HG03064 (cell line): ENCODE measurements around the gene C1orf116.

Source experiments
- ATAC-seq: cut with Tn5 transposase; IDR thresholded peaks from one replicate; pipeline ENCODE4 v1.9.1; 2021; ENCODE audit warnings: low read depth; ENCODE audit not compliant: unreplicated experiment

Gene C1orf116

GRCh38 chr1:207001492-207002245 lies 30.9 kb downstream of the C1orf116 start:
- no peak for ATAC-seq

GRCh38 chr1:207000651-207001291 lies 31.8 kb downstream of the C1orf116 start:
- ATAC-seq: no peak

DNA sequence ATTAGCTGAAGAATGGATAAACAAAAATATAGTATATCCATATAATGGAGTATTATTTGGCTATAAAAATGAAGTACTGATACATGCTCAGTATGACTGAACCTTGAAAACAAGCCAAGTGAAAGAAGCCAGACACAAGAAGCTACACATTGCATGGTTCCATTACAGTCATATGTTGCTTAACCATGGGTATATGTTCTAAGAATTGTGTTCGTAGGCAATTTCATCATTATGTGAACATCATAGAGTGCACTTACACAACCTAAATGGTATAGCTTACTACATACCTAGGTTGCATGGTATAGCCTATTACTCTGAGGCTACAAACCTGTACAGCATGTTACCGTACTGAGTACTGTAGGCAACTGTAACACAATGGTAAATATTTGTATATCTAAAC lies 33.7 kb downstream of the C1orf116 start:
- ATAC-seq: no peak

GRCh38 chr1:206992790-206993189 lies 39.8 kb downstream of the C1orf116 start:
- ATAC-seq: no peak

GRCh38 chr1:206987873-206988272 lies 44.7 kb downstream of the C1orf116 start:
- no peak for ATAC-seq

- no peak for ATAC-seq
Observed at GRCh38 chr1:206986885-206987284, 45.7 kb downstream of the C1orf116 start.

- ATAC-seq: no peak
Observed at GRCh38 chr1:206986402-206986801, 46.2 kb downstream of the C1orf116 start.

- ATAC-seq: no peak
Observed at GRCh38 chr1:206985162-206985749, 47.3 kb downstream of the C1orf116 start.

DNA sequence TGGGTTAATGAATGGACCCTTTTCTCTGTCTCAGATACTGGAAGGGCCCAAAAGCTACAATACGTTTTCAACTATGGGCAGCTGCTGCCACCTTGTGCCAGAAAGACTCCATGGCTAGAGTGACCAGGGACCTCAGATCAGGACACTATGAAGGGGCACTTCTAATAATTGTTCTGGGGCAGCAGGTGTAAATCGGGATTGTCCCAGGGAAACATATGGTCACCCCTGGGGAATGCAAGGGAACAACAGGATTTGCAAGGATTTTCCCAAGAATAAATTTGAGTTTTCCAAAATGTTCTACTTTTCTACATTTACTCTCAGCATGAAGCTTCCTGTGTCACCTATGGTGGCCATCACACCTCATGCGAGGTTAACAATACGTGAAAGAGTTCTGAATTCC lies 50.3 kb downstream of the C1orf116 start:
- ATAC-seq: no peak

DNA sequence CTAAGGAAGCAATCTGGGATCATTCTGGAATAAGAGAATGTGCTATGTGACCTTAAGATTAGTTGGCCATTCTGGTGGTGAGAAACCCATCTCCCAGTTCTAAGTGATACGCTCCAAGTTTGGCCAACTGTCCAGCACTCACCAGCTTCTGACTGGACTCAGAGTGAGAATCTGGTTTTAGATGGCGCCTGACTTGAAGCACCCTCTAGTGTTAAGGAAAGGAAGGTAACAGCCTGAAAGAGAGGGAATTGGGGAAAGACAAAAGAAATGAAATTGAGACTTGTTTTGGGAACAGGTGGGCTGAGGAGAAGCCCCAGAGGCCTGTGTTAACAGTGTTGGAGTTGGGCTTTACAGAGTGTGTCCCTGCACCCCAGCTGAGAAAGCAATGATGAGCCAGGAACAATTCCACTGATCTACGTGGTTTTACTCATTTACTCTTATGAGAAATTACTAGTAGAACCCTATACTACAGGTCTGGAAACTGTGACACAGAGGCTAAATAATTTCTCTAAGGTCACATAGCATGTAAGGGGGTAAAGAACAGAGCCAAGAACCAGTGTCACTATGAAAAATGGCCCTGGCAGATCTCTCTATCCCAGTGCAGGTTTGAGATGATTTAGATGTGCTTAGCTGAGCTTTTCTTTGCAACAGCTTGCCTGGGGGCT lies 53.0 kb downstream of the C1orf116 start:
- ATAC-seq: no peak

DNA sequence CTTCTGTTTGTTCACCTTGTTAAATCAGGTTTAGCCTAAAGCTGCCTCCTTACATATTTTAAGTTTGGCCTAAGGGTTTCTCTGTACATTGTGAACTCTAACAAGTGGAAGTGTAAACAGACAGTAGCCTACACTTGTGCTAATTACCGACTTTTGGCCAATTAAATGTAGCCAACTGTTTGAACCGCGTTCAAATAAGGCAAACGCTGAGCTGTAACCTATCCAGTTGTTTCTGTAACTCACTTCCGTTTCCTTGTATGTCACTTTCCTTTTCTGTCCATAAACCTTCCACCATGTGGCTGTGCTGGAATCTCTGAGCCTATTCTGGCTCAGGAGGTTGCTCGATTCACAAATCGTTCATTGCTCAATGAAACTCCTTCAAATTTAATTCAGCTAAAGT lies 54.3 kb downstream of the C1orf116 start:
- ATAC-seq: no peak

DNA sequence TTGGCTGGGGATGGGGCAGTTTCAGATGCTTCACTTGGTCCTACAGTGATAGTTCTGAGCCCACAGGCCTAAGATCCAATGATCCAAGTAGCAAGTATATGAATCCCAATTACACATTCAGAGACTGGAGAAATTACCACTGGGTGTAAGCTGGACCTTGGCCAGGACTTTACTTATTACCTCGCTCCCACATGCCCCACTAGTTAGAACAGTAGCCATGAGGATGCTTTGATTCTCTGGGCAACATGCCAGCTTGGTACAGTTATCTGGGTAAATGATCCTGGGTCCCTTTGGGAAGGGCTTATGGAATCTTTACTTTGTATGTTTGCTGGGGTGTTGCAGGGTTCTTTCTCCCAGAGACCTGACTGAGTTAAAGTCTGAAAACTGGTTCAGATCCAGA lies 57.2 kb downstream of the C1orf116 start:
- ATAC-seq: no peak

DNA sequence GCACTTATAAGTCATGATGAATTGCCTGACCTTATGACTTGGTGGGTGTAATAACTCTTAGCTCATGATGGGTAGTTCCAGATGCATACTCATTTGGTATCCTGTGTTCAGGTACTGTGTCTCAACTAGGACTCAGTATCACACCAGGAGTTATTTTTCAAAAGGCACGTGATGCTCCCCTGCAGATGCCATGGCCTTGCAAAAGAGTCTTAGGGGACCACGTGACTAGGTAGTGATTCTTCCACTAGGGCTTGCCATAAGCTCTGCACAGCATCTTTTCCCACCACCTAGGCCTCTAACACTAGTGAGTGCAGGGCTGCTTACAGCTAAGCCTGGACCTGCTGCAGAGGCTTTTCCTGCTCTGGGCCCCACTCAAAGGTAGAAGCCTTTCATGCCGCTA lies 58.4 kb downstream of the C1orf116 start:
- ATAC-seq: no peak

GRCh38 chr1:206972728-206973127 lies 59.8 kb downstream of the C1orf116 start:
- ATAC-seq: no peak

DNA sequence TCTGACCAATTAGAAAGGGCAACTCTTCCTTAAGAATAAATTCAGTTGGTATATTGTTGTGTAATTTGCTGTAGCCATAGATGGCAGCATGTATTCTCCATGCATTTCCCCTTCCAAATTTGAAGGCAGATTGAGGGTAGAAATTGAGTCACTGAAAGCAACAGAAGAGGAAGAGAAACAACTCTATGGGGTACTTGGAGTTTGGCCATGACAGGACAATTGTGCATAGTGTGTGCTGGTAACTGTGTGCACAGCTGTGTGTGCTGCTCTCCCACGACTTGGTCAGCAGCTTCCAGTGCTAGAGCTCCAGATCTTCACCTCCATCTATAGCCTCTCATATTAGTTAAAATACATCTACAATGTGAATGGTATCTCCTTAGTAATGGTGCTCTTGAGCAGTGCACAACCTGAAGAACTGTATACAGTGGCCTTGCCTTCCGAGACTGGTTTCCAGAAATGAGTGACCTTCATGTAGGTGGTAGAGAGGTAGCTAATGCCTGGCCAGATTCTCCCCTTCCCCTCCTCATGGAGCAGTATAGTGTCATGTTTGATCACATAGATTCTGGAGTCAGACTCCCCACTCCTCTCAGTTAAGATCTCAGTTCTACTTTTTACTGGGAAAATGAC lies 61.4 kb downstream of the C1orf116 start:
- ATAC-seq: no peak

GRCh38 chr1:206970446-206970845 lies 62.1 kb downstream of the C1orf116 start, which contains the start of gene FCAMR:
Gene FCAMR, minus strand, starts transcription at chr1:206970460. Its CDS starts 335 bp downstream, at chr1:206970125.
- no peak for ATAC-seq

GRCh38 chr1:206969090-206969489 lies 63.5 kb downstream of the C1orf116 start:
- ATAC-seq: no peak
